ENCODE results near the gene FOXO3.

The FOXO3 gene

GRCh38 chr6:108638993-108639392 is 78.3 kb downstream of the FOXO3 start:
- Histone ChIP-seq H3K27ac (peak overlapping the region; percentile 41), H3K9me3 (no peaks in the 10 kb centered on the region), H3K36me3 (no peaks in the 10 kb centered on the region), H3K4me1 (ENCODE audit: control insufficient read depth in 1 of 2, insufficient read depth in 1 of 2, low read depth in 1 of 2, low read length in 1 of 2) (peaks cover 54 to 76% of the 10 kb centered on the region in 2 experiments), H3K27me3 (no peaks in the 10 kb centered on the region), H3K4me3 (ENCODE audit: low read depth in 1 of 2, low read length in 1 of 2) (no peak overlapping the region)
- TF ChIP-seq, protein P1, sequence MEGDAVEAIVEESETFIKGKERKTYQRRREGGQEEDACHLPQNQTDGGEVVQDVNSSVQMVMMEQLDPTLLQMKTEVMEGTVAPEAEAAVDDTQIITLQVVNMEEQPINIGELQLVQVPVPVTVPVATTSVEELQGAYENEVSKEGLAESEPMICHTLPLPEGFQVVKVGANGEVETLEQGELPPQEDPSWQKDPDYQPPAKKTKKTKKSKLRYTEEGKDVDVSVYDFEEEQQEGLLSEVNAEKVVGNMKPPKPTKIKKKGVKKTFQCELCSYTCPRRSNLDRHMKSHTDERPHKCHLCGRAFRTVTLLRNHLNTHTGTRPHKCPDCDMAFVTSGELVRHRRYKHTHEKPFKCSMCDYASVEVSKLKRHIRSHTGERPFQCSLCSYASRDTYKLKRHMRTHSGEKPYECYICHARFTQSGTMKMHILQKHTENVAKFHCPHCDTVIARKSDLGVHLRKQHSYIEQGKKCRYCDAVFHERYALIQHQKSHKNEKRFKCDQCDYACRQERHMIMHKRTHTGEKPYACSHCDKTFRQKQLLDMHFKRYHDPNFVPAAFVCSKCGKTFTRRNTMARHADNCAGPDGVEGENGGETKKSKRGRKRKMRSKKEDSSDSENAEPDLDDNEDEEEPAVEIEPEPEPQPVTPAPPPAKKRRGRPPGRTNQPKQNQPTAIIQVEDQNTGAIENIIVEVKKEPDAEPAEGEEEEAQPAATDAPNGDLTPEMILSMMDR (IDR thresholded peaks at IDR 0.05) = no peak

DNA sequence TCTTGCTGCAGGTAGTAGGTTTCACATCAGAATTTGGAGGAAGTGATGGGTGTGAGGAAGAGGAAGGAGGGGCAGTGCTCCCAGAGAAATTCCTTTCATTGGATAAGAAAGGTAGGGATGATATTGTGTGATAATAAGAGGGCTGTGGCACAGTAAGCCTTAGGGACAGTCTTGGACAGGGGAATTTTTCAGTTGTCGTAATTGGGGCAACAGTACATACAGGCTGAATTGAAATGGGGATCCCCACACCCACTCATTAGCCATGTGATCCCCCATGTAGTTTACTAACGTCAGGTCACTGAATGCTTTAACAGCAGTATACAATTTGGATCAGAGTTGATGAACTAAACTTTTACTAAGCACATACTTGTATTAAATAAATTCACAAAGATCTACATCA is 79.4 kb downstream of the FOXO3 start:
- Histone ChIP-seq H3K4me3 (ENCODE audit: low read depth in 1 of 2, low read length in 1 of 2) (no peak overlapping the region), H3K27ac (peak overlapping the region; percentile 41), H3K4me1 (ENCODE audit: control insufficient read depth in 1 of 2, insufficient read depth in 1 of 2, low read depth in 1 of 2, low read length in 1 of 2) (peaks cover 44 to 71% of the 10 kb centered on the region in 2 experiments), H3K36me3 (no peaks in the 10 kb centered on the region), H3K9me3 (no peaks in the 10 kb centered on the region), H3K27me3 (no peaks in the 10 kb centered on the region)
- TF ChIP-seq, protein P1 (IDR thresholded peaks at IDR 0.05) = no peak

GRCh38 chr6:108643184-108643583 is 82.5 kb downstream of the FOXO3 start:
- Histone ChIP-seq H3K4me3 (ENCODE audit: low read depth in 1 of 2, low read length in 1 of 2) (no peak overlapping the region), H3K36me3 (no peaks in the 10 kb centered on the region), H3K9me3 (no peaks in the 10 kb centered on the region), H3K27ac (peak overlapping the region; percentile 42), H3K27me3 (no peaks in the 10 kb centered on the region), H3K4me1 (ENCODE audit: control insufficient read depth in 1 of 2, insufficient read depth in 1 of 2, low read depth in 1 of 2, low read length in 1 of 2) (peaks cover 32 to 68% of the 10 kb centered on the region in 2 experiments)
- TF ChIP-seq, protein P1 (IDR thresholded peaks at IDR 0.05) = no peak

- peaks cover 39 to 68% of the 10 kb centered on the region in 2 experiments for H3K4me1 ChIP-seq (ENCODE audit: control insufficient read depth in 1 of 2, insufficient read depth in 1 of 2, low read depth in 1 of 2, low read length in 1 of 2)
- TF ChIP-seq, protein P1 (IDR thresholded peaks at IDR 0.05) = no peak
- no peaks in the 10 kb centered on the region for H3K9me3 ChIP-seq
- H3K36me3 ChIP-seq = no peaks in the 10 kb centered on the region
- H3K27me3 ChIP-seq = no peaks in the 10 kb centered on the region
- no peak overlapping the region for H3K4me3 ChIP-seq (ENCODE audit: low read depth in 1 of 2, low read length in 1 of 2)
- no peak overlapping the region for H3K27ac ChIP-seq
These were observed 83.5 kb downstream of the FOXO3 start for GRCh38 chr6:108644252-108644651.

GRCh38 chr6:108648191-108648590 is 87.5 kb downstream of the FOXO3 start:
- Histone ChIP-seq H3K4me1 (ENCODE audit: control insufficient read depth in 1 of 2, insufficient read depth in 1 of 2, low read depth in 1 of 2, low read length in 1 of 2) (peaks cover 68 to 84% of the 10 kb centered on the region in 2 experiments), H3K9me3 (no peaks in the 10 kb centered on the region), H3K27me3 (no peaks in the 10 kb centered on the region), H3K36me3 (no peaks in the 10 kb centered on the region), H3K27ac (peak overlapping the region; percentile 72), H3K4me3 (ENCODE audit: low read depth in 1 of 2, low read length in 1 of 2) (peak overlapping the region in 1 of 2 experiments; percentile 41)
- TF ChIP-seq, protein P1 (IDR thresholded peaks at IDR 0.05) = no peak

DNA sequence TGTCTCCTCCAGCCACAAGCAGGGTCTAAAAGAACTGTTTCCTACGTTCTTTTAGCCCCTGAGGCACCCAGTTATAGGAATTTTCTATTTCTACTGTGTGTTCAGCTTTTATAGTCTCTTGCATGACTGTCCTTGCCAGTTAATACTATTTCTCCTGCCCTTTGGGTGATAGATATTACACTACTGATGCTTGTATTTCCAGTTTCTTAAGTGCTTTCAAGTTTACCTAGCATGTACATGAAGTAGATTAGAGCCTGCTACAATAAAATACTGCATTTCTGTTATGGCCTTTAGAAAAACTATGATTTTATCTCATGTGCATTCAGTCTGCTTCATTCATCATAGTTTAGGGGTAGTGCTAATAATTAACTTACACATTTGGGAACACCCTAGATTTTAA is 89.6 kb downstream of the FOXO3 start:
- Histone ChIP-seq H3K27ac (peak overlapping the region; percentile 81), H3K9me3 (no peaks in the 10 kb centered on the region), H3K4me3 (ENCODE audit: low read depth in 1 of 2, low read length in 1 of 2) (peak overlapping the region in 1 of 2 experiments; percentile 41), H3K27me3 (no peaks in the 10 kb centered on the region), H3K4me1 (ENCODE audit: control insufficient read depth in 1 of 2, insufficient read depth in 1 of 2, low read depth in 1 of 2, low read length in 1 of 2) (peaks cover 81 to 98% of the 10 kb centered on the region in 2 experiments), H3K36me3 (no peaks in the 10 kb centered on the region)
- TF ChIP-seq, protein P1 (IDR thresholded peaks at IDR 0.05) = no peak

Data from neutrophil (primary cell).